8988T (cell line): Measurements from ENCODE around the gene INTS7.
"Not testable (repeated sequence)": the region's sequence is repeated elsewhere in the genome, so short reads cannot be mapped to it uniquely, and the experiment has no call there.

Experiments used
- DNase-seq: peaks from one replicate; pipeline ENCODE4 v3.0.0; 2011

INTS7 gene

GRCh38 chr1:211975152-211975941 is 60.0 kb downstream of the INTS7 start:
- DNase-seq = no peak

DNA sequence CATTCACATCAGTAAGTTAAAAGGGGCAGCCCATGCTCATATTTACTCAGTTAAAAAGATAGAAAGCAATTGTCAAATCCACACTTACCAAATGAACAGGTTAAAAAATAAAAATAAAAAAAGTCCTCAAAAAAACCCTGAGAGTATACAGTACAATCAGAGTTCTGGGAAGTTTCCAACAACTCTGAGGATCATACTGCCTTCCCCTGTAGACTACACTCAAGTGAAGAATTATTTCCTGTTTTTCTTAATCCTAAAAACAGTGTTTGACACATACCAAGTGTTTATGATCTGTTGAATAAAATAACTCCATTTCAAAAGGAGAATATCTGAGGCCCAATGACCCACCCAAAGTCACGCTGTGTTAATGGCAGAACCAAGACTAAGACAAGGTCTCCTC is 61.8 kb downstream of the INTS7 start:
- DNase-seq = no peak

DNA sequence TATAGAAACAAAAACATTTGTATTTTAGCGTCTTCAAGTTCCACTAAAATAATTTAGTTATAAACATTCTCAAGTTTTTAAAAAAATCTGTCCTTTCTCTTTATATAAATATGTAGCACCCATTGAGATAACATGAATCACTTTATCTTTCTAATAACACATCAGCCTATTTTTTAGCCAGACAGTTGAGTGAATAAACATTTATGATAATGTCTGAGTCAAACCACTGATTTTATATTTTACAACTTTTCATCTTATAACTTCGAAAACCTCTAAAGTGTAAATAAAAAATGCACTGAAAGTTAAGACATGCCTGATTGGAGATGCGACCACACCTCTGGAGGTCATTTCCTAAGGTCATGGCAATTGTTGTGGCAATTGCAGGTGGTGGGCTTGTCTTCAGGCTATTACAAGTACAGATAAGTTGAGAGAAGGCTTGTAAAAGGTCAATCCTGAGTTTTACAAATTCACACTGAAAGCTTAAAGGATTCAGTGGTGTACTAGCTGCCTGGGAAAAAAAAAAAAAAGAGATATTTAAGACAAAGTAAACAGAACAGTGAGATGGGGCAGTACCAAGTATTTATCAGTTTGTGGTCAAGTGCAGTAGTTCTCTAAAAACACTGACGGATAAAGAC is 67.0 kb downstream of the INTS7 start:
- DNase-seq = no peak

GRCh38 chr1:211967704-211968103 is 67.7 kb downstream of the INTS7 start:
- DNase-seq = no peak

DNA sequence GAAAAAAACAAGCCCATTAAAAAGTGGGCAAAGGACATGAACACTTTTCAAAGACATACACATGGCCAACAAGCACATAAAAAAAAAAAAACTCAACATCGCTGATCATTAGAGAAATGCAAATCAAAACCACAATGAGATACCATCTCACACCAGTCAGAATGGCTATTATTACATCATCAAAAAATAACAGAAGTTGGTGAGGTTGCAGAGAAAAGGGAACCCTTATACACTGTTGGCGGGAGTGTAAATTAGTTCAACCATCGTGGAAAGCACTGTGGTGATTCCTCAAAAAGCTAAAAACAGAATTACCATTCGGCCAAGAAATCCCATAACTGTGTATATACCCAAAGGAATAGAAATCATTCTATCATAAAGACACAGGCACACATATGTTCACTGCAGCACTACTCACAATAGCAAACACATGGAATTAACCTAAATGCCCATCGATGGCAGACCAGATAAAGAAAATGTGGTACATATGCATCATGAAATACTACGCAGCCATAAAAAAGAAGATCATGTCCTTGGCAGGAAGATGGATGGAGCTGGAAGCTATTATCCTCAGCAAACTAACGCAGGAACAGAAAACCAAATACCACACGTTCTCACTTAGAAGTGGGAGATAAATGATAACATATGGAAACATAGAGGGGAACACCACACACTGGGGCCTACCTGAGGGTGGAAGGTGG is 70.1 kb downstream of the INTS7 start:
- no peak for DNase-seq

GRCh38 chr1:211959680-211960079 is 75.7 kb downstream of the INTS7 start:
- no peak for DNase-seq

- DNase-seq = no peak
These were observed 76.1 kb downstream of the INTS7 start for GRCh38 chr1:211959221-211959620.

DNA sequence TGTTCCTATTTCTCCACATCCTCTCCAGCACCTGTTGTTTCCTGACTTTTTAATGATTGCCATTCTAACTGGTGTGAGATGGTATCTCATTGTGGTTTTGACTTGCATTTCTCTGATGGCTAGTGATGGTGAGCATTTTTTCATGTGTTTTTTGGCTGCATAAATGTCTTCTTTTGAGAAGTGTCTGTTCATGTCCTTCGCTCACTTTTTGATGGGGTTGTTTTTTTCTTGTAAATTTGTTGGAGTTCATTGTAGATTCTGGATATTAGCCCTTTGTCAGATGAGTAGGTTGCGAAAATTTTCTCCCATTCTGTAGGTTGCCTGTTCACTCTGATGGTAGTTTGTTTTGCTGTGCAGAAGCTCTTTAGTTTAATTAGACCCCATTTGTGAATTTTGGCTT is 81.3 kb downstream of the INTS7 start:
- not testable (repeated sequence) for DNase-seq

- DNase-seq = not testable (repeated sequence)
These were observed 81.8 kb downstream of the INTS7 start for GRCh38 chr1:211953543-211953942.

GRCh38 chr1:211952299-211952698 is 83.1 kb downstream of the INTS7 start:
- DNase-seq = no peak

GRCh38 chr1:211951856-211952255 is 83.5 kb downstream of the INTS7 start:
- no peak for DNase-seq

- no peak for DNase-seq
These were observed 87.0 kb downstream of the INTS7 start for GRCh38 chr1:211948377-211948776.

GRCh38 chr1:211947396-211948295 is 87.7 kb downstream of the INTS7 start:
- no peak for DNase-seq

DNA sequence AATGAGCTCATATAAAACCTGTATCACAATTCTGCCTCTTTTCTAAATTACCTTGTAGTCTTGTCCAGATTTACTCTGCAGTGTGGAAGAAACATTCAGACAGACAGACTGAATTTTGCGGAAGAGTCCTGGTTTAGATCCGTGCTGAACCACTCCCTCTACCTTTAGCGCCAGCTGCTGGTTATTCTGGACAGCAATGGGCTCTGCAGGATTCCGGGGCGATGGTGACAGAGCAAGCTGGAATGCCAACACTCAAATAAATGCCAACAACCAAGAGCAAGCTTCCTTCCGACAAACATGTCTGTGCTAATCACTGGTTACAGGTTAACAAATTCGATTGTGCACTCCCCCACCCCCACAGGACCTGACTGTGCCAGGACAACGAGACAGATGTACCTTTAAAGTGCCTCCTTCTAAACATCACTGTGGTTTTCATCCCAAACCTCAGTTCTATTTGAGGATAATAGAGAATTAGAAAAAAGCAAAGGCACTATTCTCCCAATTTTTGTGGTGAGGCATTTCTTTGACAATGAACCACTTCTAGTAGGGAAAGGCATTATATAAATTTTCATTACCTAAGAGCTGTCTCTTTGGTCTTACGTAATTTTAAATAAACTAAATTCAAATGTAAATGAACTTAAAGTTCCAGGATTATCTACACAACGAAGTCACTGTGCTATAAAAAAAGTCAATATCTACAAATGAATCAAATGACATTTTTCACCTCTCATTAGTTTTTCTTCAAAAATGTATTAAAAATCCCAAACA is 90.4 kb downstream of the INTS7 start:
- peak; percentile 46 for DNase-seq

GRCh38 chr1:211942583-211942982 is 92.8 kb downstream of the INTS7 start:
- no peak for DNase-seq

- no peak for DNase-seq
These were observed 95.4 kb downstream of the INTS7 start for GRCh38 chr1:211939876-211940468.

DNA sequence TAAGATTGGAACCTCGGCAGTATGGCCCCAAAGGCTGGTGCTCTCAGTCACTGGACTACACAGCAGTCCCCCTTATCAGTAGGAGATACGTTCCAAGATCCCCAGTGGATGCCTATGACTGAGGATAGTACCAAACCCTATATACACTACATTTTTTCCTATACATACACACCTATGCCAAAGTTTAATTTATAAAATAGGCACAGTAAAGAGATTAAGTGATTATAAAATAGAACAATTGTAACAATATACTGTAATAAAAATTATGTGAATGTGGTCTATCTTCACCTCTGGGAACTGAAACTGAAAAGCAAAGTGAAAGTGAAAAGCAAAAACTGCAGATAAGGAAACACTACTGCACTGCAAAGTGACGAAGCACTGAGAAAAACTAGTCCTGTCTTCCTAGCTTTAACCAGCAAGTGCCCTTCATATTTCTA is 96.8 kb downstream of the INTS7 start:
- DNase-seq = no peak

DNA sequence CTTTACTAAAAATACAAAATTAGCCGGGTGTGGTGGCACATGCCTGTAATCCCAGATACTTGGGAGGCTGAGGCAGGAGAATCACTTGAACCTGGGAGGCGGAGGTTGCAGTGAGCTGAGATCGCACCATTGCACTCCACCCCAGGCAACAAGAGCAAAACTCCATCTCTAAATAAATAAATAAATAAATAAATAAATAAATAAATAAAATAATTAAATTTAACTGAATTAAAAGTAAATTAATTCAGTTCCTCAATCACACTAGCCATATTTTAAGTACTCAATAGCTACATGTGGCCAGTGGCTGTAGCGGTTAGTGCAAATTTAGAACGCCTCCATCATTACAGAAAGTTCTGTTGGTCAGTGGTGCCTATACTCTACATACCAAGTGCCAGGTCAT is 97.9 kb downstream of the INTS7 start:
- not testable (repeated sequence) for DNase-seq

GRCh38 chr1:211935448-211935970 is 99.8 kb downstream of the INTS7 start:
- no peak for DNase-seq

DNA sequence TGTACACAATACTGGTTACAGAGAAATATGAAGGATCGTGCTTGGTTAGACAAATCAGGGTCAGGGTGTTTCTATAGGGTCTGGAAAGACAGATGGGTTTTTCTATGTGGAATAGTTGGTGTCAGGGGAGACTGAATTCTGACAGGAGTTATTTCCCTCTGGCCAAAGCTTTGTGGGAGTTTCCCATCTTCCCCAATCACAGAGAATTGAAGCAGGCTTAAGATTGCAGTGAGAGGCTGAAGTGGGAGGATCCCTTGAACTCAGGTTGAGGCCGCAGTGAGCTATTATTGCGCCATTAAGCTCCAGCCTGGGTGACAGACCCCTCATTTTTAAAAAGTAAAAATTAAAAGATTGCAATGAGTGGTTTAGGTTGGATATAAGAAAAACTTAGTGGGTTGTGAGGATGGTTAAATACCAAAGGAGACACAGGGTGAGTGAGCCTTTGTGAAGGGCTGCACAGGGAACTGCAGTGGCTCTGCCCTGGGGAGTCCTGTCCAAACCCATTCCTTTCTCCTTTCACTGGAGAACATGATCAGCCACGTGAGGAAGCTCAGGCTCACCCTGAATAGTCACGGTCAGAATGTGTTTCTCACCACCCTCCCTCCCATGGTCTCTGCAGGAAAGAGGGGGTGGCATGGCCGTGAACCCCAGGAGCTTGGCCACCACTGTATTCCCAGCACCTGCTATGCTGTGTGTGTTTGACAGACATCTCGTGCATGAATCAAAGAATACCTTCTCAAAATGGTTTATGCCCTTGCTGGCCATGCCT is 101.2 kb downstream of the INTS7 start:
- no peak for DNase-seq

DNA sequence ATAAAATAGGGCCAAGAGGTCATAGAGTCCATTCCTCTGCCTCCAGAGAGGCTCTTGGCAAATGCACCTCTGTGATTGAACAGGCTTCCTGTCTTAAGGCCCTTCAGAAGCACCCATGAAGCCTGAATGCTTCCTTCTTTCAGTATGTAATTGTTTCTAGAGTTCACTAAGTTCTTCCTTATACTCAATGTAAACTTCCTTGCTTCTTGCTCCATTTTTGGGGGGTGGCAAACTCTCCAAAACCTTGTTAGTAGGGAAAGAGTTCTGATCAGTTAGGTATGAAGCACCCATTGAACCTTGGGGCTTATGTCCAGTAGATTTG is 102.5 kb downstream of the INTS7 start:
- no peak for DNase-seq
